Measurements from ENCODE around the gene GFOD1. TPM values are rescaled to one million over a fixed set of nuclear protein-coding genes. Genes with fewer than 3 reads are reported as not detected.

Gene GFOD1
- total RNA-seq, 2 experiments from 2014 or later: 22.6 to 35.0 TPM

DNA sequence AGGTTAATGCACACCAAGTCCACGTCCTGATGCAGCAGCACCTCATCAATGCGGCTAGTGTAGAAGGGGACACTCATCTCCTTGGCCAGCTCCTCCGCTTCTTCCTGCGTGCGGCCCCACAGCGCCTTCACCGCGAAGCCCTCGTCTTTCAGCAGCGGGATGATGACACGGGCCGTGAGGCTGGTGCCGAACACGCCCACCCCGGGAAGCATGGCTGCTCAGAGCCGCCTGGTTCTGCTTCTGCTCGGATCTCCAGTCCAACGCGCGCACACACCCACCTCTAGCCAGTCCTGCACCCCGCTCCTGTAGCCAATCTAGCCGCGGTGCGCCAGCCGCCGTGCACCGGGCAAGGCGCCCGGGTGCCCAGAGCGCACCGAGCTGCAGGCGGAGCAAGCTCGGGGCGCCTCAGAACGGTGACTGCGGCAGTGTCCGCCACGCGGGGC lies 700 bp downstream of the GFOD1 start:
- Histone ChIP-seq H4K20me1 (ENCODE audit: insufficient read depth, low read length) (peaks cover 20% of the 10 kb centered on the region; the same call in 1 of the 2 replicates), H3K9me3 (ENCODE audit: low read length) (no peaks in the 10 kb centered on the region), H3K9me2 (ENCODE audit: insufficient read depth, low read length) (no peaks in the 10 kb centered on the region), H3K4me3 (ENCODE audit: low read depth, low read length, poor library complexity, severe bottlenecking) (peak overlapping the region; percentile 74), H2AFZ (ENCODE audit: low read length) (peak overlapping the region; percentile 43; the same call in 1 of the 2 replicates), H3K36me3 (ENCODE audit: insufficient read depth, low read length) (peaks cover 14% of the 10 kb centered on the region), H3K27ac (ENCODE audit: low read depth, low read length, poor library complexity, severe bottlenecking) (peak overlapping the region; percentile 70), H3K4me2 (ENCODE audit: low read length) (peak overlapping the region; percentile 82), H3K79me2 (ENCODE audit: insufficient read depth, low read depth, low read length) (peaks cover 45% of the 10 kb centered on the region), H3K4me1 (ENCODE audit: insufficient read depth, low read length, poor library complexity, severe bottlenecking) (peaks cover 30% of the 10 kb centered on the region)
- BruUV-seq (replicated peaks): no TSS peak
- ChIA-PET POLR2A (interaction anchor here (0.6 to 5.1 kb wide), 15 partner anchors 24 to 132 kb away, joined by 3 to 25 read pairs (median 4); no protein-coding TSS in a partner anchor), CTCF (ENCODE audit: unreplicated experiment) (interaction anchor here (0.6 to 1.4 kb wide), 4 partner anchors 21 to 611 kb away, joined by 3 to 4 read pairs (median 3); no protein-coding TSS in a partner anchor)
- DNase-seq (ENCODE audit: low spot score): peak; percentile 80
- no peak for TF ChIP-seq EZH2phosphoT487 (IDR thresholded peaks at IDR 0.05; ENCODE audit: borderline replicate concordance, low read depth, low read length)
- TF ChIP-seq CTCF (conservative IDR thresholded peaks at IDR 0.05; ENCODE audit: low read length): no peak
- intact Hi-C loops (cut with micrococcal nuclease; ENCODE audit: unreplicated experiment): loop anchor here (1.0 to 5.0 kb wide), 11 partner anchors 24 to 328 kb away; partner anchors contain the start of genes MCUR1, NOL7 and SIRT5

- DNase-seq (ENCODE audit: low spot score): peak; percentile 90
- Histone ChIP-seq H3K9me2 (ENCODE audit: insufficient read depth, low read length) (no peaks in the 10 kb centered on the region), H3K4me1 (ENCODE audit: insufficient read depth, low read length, poor library complexity, severe bottlenecking) (peaks cover 37% of the 10 kb centered on the region), H3K9me3 (ENCODE audit: low read length) (no peaks in the 10 kb centered on the region), H3K4me2 (ENCODE audit: low read length) (peak overlapping the region; percentile 82), H4K20me1 (ENCODE audit: insufficient read depth, low read length) (peaks cover 20% of the 10 kb centered on the region; the same call in 1 of the 2 replicates), H3K4me3 (ENCODE audit: low read depth, low read length, poor library complexity, severe bottlenecking) (peak overlapping the region; percentile 74), H3K79me2 (ENCODE audit: insufficient read depth, low read depth, low read length) (peaks cover 48% of the 10 kb centered on the region), H3K27ac (ENCODE audit: low read depth, low read length, poor library complexity, severe bottlenecking) (peak overlapping the region; percentile 70), H3K36me3 (ENCODE audit: insufficient read depth, low read length) (peaks cover 20% of the 10 kb centered on the region), H2AFZ (ENCODE audit: low read length) (peak overlapping the region; percentile 43; the same call in 1 of the 2 replicates)
- CTCF ChIA-PET (ENCODE audit: unreplicated experiment): interaction anchor here (0.6 to 1.4 kb wide), 5 partner anchors 21 to 612 kb away, joined by 3 to 6 read pairs (median 3); no protein-coding TSS in a partner anchor
- TF ChIP-seq CTCF (conservative IDR thresholded peaks at IDR 0.05; ENCODE audit: low read length) (peak; percentile 66), EZH2phosphoT487 (IDR thresholded peaks at IDR 0.05; ENCODE audit: borderline replicate concordance, low read depth, low read length) (no peak)
- BruUV-seq (replicated peaks): no TSS peak
- intact Hi-C loops (cut with micrococcal nuclease; ENCODE audit: unreplicated experiment): loop anchor here (1.0 to 5.0 kb wide), 8 partner anchors 53 to 329 kb away; partner anchors contain the start of genes MCUR1 and NOL7
- POLR2A ChIA-PET: interaction anchor here (0.6 to 5.1 kb wide), 18 partner anchors 12 to 139 kb away, joined by 3 to 25 read pairs (median 5); no protein-coding TSS in a partner anchor
Observed at GRCh38 chr6:13485923-13486562, 1.4 kb downstream of the GFOD1 start.

Measured in OCI-LY7 (cell line).